Karpas-422 (cell line): ENCODE data around the gene HESX1. TPM values are rescaled to one million over a fixed set of nuclear protein-coding genes. Genes with fewer than 3 reads are reported as not detected.

Experiments
- DNase-seq: peaks from one replicate; pipeline ENCODE4 v3.0.0-alpha.2; 2015
- H2AFZ ChIP-seq: fragments of 200-600 bp; sonication (generic); 2 replicates; pipeline ENCODE4 v1.6.1; 2014; ENCODE audit warnings: antibody characterized with exemption, low read length, mixed read lengths
- H3K27ac ChIP-seq: fragments of 200-600 bp; sonication (generic); 2 replicates; pipeline ENCODE4 v1.5.1; 2014; ENCODE audit warnings: mild to moderate bottlenecking, low read length, moderate library complexity
- H3K27me3 ChIP-seq: fragments of 200-600 bp; sonication (generic); 2 replicates; pipeline ENCODE4 v1.6.1; 2014; ENCODE audit warnings: low read length, mixed read lengths
- H3K36me3 ChIP-seq: fragments of 200-600 bp; sonication (generic); 2 replicates; pipeline ENCODE4 v1.6.1; 2014; ENCODE audit warnings: low read length, mixed read lengths; ENCODE audit not compliant: insufficient read depth
- H3K4me1 ChIP-seq: fragments of 200-600 bp; sonication (generic); 2 replicates; pipeline ENCODE4 v1.6.1; 2014; ENCODE audit warnings: mild to moderate bottlenecking, low read length, mixed read lengths
- H3K4me2 ChIP-seq: fragments of 200-600 bp; sonication (generic); 2 replicates; pipeline ENCODE4 v1.6.1; 2014; ENCODE audit warnings: low read length, low read depth, mild to moderate bottlenecking; ENCODE audit not compliant: poor library complexity, severe bottlenecking
- H3K4me3 ChIP-seq: fragments of 200-600 bp; sonication (generic); 2 replicates; pipeline ENCODE4 v1.5.1; 2014; ENCODE audit warnings: mild to moderate bottlenecking, antibody characterized with exemption, low read length, mixed read lengths
- H3K79me2 ChIP-seq: fragments of 200-600 bp; sonication (generic); 2 replicates; pipeline ENCODE4 v1.6.1; 2014; ENCODE audit warnings: mild to moderate bottlenecking, low read length, mixed read lengths
- H3K9ac ChIP-seq: fragments of 200-600 bp; sonication (generic); 2 replicates; pipeline ENCODE4 v1.6.0; 2014; ENCODE audit warnings: low read length
- H3K9me2 ChIP-seq: fragments of 200-600 bp; sonication (generic), shearing (Covaris generic); replicated peaks from 2 replicates; pipeline ENCODE4 v1.6.0; 2014; ENCODE audit warnings: mild to moderate bottlenecking, low read length, moderate library complexity; ENCODE audit not compliant: insufficient read depth
- H3K9me3 ChIP-seq: fragments of 300-700, 200-600 bp; sonication (generic); 2 replicates; pipeline ENCODE4 v1.6.1; 2014; ENCODE audit warnings: low read length, mixed read lengths
- H4K20me1 ChIP-seq: fragments of 200-600 bp; sonication (generic); 2 replicates; pipeline ENCODE4 v1.6.1; 2014; ENCODE audit warnings: mild to moderate bottlenecking, antibody characterized with exemption, low read length, low read depth; ENCODE audit not compliant: insufficient read depth
- total RNA-seq: library from RNA; depleted of rRNA; stranded (reverse); fragments of >200 nt; shearing (Covaris generic); gene quantifications from 2 replicates; pipeline ENCODE4 v1.2.3, GENCODE V29; 2014; ENCODE audit warnings: low replicate concordance

HESX1 gene
- total RNA-seq, 1 experiment from 2014 or later: 3.4 TPM

DNA sequence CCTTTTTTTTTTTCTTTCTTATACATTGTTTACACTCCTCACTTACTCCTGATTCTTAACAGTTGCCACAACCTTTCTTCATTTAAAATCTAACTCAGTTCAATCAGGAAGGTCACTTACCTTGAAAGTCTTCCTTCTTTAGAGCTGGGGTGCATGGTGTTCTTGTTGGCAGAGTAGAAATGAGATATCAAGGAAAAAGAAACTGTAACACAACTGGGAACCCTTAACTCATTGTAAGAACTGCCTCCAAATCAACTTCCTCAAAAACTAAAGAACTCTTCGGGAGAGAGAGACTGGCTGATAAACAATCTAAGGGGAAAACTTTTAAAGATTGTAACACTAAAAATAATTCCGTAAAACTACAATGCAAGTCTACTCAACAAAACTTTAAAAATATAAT lies 26.4 kb upstream of the HESX1 start:
- Histone ChIP-seq H3K36me3 (no peaks in the 10 kb centered on the region), H3K4me3 (no peak overlapping the region), H3K4me1 (peaks cover 23% of the 10 kb centered on the region), H3K27me3 (no peaks in the 10 kb centered on the region), H3K4me2 (no peak overlapping the region), H3K9me3 (no peaks in the 10 kb centered on the region), H2AFZ (no peak overlapping the region), H3K9ac (no peak overlapping the region), H3K9me2 (no peaks in the 10 kb centered on the region), H3K79me2 (peaks cover 32% of the 10 kb centered on the region), H4K20me1 (no peaks in the 10 kb centered on the region), H3K27ac (no peak overlapping the region)
- no peak for DNase-seq

- H3K9me2 ChIP-seq: no peaks in the 10 kb centered on the region
- no peak overlapping the region for H2AFZ ChIP-seq
- no peak for DNase-seq
- H3K9me3 ChIP-seq: no peaks in the 10 kb centered on the region
- H3K4me2 ChIP-seq: no peak overlapping the region
- no peak overlapping the region for H3K4me3 ChIP-seq
- H3K9ac ChIP-seq: no peak overlapping the region
- H4K20me1 ChIP-seq: no peaks in the 10 kb centered on the region
- peaks cover 19% of the 10 kb centered on the region for H3K4me1 ChIP-seq
- H3K36me3 ChIP-seq: no peaks in the 10 kb centered on the region
- H3K27ac ChIP-seq: no peak overlapping the region
- H3K79me2 ChIP-seq: peaks cover 20% of the 10 kb centered on the region
- no peaks in the 10 kb centered on the region for H3K27me3 ChIP-seq
These were observed 25.1 kb upstream of the HESX1 start for GRCh38 chr3:57224856-57225255.

DNA sequence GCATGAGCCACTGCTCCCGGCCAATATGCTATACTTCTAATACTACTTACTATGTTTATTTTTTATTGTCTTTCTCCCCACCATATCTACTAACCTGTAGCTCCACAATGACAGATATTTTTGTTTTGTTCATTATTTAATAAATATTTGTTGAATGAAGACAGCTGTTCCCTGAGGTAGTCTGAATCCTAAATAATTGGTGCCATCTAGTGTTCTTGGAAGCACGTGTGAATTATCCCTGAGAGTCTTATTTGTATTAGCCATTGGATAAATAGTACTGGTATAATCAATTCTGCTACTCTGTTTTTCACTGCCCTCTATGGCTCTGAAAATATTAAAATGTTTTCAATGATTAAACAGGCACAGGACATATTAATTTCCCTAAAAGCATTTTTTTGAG lies 22.1 kb upstream of the HESX1 start:
- Histone ChIP-seq H3K27me3 (no peaks in the 10 kb centered on the region), H3K9me2 (no peaks in the 10 kb centered on the region), H3K4me3 (no peak overlapping the region), H4K20me1 (no peaks in the 10 kb centered on the region), H3K36me3 (no peaks in the 10 kb centered on the region), H3K4me2 (no peak overlapping the region), H2AFZ (no peak overlapping the region), H3K9me3 (no peaks in the 10 kb centered on the region), H3K9ac (no peak overlapping the region), H3K79me2 (no peaks in the 10 kb centered on the region), H3K4me1 (peaks cover 4% of the 10 kb centered on the region), H3K27ac (no peak overlapping the region)
- no peak for DNase-seq

DNA sequence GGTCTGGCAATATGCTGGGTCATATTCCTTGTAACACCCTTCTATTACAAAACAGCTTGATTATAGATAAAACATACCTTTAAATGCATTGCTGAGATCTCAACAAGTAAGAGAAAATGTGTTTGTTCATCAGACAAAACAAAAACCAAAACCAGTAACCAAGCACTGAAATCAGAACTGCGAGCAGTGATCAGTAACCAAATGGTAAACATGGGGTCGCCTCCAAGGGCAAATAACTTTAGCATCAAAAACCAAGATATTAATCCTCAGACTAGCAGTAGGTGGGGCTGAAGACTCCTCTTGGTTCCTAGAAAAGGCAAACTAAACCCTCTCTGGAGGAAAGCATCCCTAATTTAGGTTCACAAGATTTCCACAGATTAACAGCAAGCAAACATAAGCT lies 6.6 kb upstream of the HESX1 start:
- Histone ChIP-seq H3K27me3 (no peaks in the 10 kb centered on the region), H3K4me1 (no peaks in the 10 kb centered on the region), H4K20me1 (no peaks in the 10 kb centered on the region), H2AFZ (no peak overlapping the region), H3K79me2 (no peaks in the 10 kb centered on the region), H3K4me2 (no peak overlapping the region), H3K9me3 (no peaks in the 10 kb centered on the region), H3K4me3 (no peak overlapping the region), H3K27ac (no peak overlapping the region), H3K9me2 (no peaks in the 10 kb centered on the region), H3K36me3 (no peaks in the 10 kb centered on the region), H3K9ac (no peak overlapping the region)
- no peak for DNase-seq

- Histone ChIP-seq H4K20me1 (no peaks in the 10 kb centered on the region), H3K4me3 (no peak overlapping the region), H3K79me2 (no peaks in the 10 kb centered on the region), H2AFZ (no peak overlapping the region), H3K4me2 (no peak overlapping the region), H3K27me3 (no peaks in the 10 kb centered on the region), H3K27ac (no peak overlapping the region), H3K36me3 (no peaks in the 10 kb centered on the region), H3K4me1 (peaks cover 24% of the 10 kb centered on the region), H3K9me2 (no peaks in the 10 kb centered on the region), H3K9ac (no peak overlapping the region), H3K9me3 (no peaks in the 10 kb centered on the region)
- DNase-seq: no peak
These were observed 5.1 kb downstream of the HESX1 start for GRCh38 chr3:57194641-57195040.

DNA sequence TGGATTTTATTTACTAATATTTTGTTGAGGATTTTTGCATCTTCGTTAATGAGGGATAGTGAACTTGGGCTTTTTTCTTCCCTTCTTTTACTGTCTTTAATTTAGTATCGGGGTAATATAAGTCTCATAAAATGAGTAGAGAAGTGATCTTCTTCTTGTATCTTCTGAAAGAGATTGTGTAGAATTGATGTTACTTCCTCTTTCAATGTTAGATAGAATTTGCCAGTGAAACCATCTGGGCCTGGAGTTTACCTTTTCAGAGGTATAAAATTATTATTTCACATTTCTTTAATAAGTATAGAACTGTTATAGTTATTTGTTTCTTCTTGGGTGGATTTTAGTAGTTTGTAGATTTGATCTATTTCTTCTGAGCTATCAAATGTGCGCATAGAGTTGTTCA lies 7.8 kb downstream of the HESX1 start:
- Histone ChIP-seq H3K9me2 (no peaks in the 10 kb centered on the region), H3K27ac (no peak overlapping the region), H2AFZ (peak overlapping the region; percentile 30; the same call in 1 of the 2 replicates), H4K20me1 (no peaks in the 10 kb centered on the region), H3K27me3 (no peaks in the 10 kb centered on the region), H3K4me3 (no peak overlapping the region), H3K9ac (no peak overlapping the region), H3K9me3 (no peaks in the 10 kb centered on the region), H3K4me1 (peaks cover 24% of the 10 kb centered on the region), H3K4me2 (peak overlapping the region; percentile 14), H3K79me2 (no peaks in the 10 kb centered on the region), H3K36me3 (no peaks in the 10 kb centered on the region)
- no peak for DNase-seq

DNA sequence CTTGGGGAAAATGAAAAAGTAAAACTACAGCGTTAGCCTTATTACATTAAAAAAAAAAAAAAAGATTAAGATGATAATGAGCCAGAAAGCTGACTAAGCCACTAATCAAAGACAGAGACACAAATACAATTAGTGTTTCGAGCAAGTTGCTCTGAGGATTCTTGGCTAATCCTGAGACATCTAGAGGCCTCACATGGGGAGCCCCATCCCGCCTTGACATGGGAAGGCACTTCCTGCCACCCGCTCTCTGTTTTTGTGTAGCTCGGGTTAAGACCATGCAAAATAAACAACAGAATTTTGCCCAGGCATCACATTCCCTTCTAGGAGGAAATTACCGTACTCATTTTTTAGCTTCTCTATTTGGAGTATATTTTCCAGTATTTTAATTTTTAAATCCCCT lies 15.3 kb downstream of the HESX1 start:
- no peak overlapping the region for H3K4me3 ChIP-seq
- H3K27me3 ChIP-seq: no peaks in the 10 kb centered on the region
- H3K9ac ChIP-seq: no peak overlapping the region
- no peak overlapping the region for H3K27ac ChIP-seq
- H3K79me2 ChIP-seq: no peaks in the 10 kb centered on the region
- no peaks in the 10 kb centered on the region for H3K9me2 ChIP-seq
- no peaks in the 10 kb centered on the region for H3K36me3 ChIP-seq
- H3K9me3 ChIP-seq: no peaks in the 10 kb centered on the region
- H4K20me1 ChIP-seq: no peaks in the 10 kb centered on the region
- no peak overlapping the region for H2AFZ ChIP-seq
- DNase-seq: no peak
- peaks cover 29% of the 10 kb centered on the region for H3K4me1 ChIP-seq
- peak overlapping the region; percentile 28 for H3K4me2 ChIP-seq

GRCh38 chr3:57179580-57180410 lies 20.0 kb downstream of the HESX1 start:
- Histone ChIP-seq H3K4me1 (peaks cover 25% of the 10 kb centered on the region), H3K4me2 (no peak overlapping the region), H3K4me3 (no peak overlapping the region), H3K9ac (no peak overlapping the region), H3K36me3 (no peaks in the 10 kb centered on the region), H2AFZ (no peak overlapping the region), H3K79me2 (no peaks in the 10 kb centered on the region), H3K27me3 (no peaks in the 10 kb centered on the region), H3K9me3 (no peaks in the 10 kb centered on the region), H3K9me2 (no peaks in the 10 kb centered on the region), H3K27ac (no peak overlapping the region), H4K20me1 (no peaks in the 10 kb centered on the region)
- DNase-seq: peak; percentile 75
